Measurements from ENCODE around the gene TRMT11. TPM values are rescaled to one million over a fixed set of nuclear protein-coding genes. Genes with fewer than 3 reads are reported as not detected.
"Not testable (repeated sequence)": the region's sequence is repeated elsewhere in the genome, so short reads cannot be mapped to it uniquely, and the experiment has no call there.

TRMT11 gene
- total and polyA plus RNA-seq, 10 of the 15 experiments (the other 5 are each of a cell fraction or from before 2014, with no cell fraction given), result 34.0 to 81.1 (median 43.7) TPM

DNA sequence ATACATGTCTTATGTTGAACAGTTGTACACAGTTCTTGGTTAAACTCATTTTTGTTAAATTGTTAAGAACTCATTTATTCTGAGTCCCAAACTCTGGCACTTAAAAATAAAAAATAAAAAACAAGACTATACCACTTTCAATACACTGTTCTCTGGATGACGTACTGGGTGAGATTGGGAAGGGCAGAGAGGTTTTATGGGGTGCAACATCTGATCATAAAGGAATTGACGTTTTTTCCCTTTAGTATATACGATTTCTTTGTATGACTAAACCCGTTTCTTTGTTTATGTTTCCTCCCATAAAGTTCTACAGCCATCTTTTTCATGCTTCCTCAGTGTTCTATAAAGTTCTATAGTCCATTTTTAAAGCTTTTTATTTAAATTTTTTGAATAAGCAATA lies 69.1 kb downstream of the TRMT11 start (continued):
- TF ChIP-seq NKRF (conservative IDR thresholded peaks at IDR 0.05) (no peak), EED (IDR thresholded peaks at IDR 0.05; ENCODE audit: low read depth) (no peak), RB1 (IDR thresholded peaks at IDR 0.05; ENCODE audit: borderline replicate concordance) (no peak), EP300 (IDR thresholded peaks at IDR 0.05; ENCODE audit: borderline replicate concordance in 1 of 2, control insufficient read depth in 1 of 2, low read depth in 2 of 2, low read length in 2 of 2) (no peak), TCF7 (IDR thresholded peaks at IDR 0.05; ENCODE audit: borderline replicate concordance) (no peak), LARP7 (IDR thresholded peaks at IDR 0.05) (no peak), YBX1 (IDR thresholded peaks at IDR 0.05) (no peak)

DNA sequence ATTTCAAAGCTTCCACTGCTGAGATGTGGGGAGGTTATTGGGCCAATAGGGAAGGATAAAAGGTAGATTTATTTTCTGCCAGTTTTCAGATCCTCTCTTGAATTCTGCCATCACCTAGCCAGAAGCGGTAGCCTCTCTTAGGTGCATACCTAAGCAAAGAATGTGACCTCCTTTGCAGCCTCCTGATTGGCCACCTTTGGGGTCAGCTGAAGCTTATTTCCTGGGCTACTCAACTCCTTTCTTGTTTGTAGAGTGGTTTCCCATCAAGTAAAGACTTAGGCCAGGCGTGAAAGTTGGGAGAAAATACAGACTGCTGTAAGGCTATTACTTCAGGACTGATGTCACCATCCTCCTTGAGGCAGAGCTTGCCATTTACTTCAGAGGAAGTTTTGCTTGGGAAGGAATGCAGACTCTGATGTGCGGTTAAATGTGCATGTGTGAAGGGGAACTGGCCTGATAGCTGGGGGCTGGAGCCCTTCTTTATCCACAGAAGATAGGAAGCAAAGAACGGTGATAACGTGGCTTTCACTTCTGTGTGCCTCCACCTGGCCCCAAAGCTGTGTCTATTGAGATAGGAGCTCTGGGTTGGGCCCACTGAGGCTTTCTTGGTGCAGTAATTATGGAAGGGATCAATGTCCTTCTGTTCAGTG lies 70.1 kb downstream of the TRMT11 start:
- SMC1A ChIA-PET (ENCODE audit: uncharacterized antibody, unreplicated experiment), result interaction anchor here (0.5 to 1.8 kb wide), 5 partner anchors 8 to 278 kb away, joined by 3 to 4 read pairs (median 3); no protein-coding TSS in a partner anchor
- H3K4me2 ChIP-seq (ENCODE audit: control insufficient read depth, insufficient read depth), result no peak overlapping the region
- no peaks in the 10 kb centered on the region for H3K79me2 ChIP-seq (ENCODE audit: control insufficient read depth, insufficient read depth, low read length)
- POLR2A ChIA-PET, result interaction anchor here (0.6 kb wide), 1 partner anchor 10 kb away, joined by 6 read pairs; no protein-coding TSS in a partner anchor
- H3K4me3 ChIP-seq, result no peak overlapping the region
- H3K9me3 ChIP-seq (replicated peaks; ENCODE audit: control insufficient read depth, insufficient read depth, low read length), result no peaks in the 10 kb centered on the region
- H2AFZ ChIP-seq (ENCODE audit: control insufficient read depth, low read depth, low read length), result no peak overlapping the region
- H3K36me3 ChIP-seq (ENCODE audit: control insufficient read depth in 2 of 2, insufficient read depth in 2 of 2, low read length in 1 of 2), result peaks cover 0 to 3% of the 10 kb centered on the region in 2 experiments; a peak in 2 of 4 replicates
- H3K27ac ChIP-seq (ENCODE audit: control insufficient read depth, insufficient read depth), result no peak overlapping the region
- no peak for TF ChIP-seq SIN3A (IDR thresholded peaks at IDR 0.05; ENCODE audit: low read depth, low read length)
- in situ Hi-C loops (cut with MboI), result no loop called here
- ATAC-seq (no peak), FAIRE-seq (no peak), DNase-seq (ENCODE audit: low read depth, low spot score) (no peak)
- WGBS (ENCODE audit: insufficient coverage, insufficient replicate concordance, low lambda C conversion rate, missing lambda C conversion rate), result 97% methylated on average over 5 of the region's 5 CpGs
- no peaks in the 10 kb centered on the region for H3K4me1 ChIP-seq (ENCODE audit: control insufficient read depth, insufficient read depth, low read length)
- intact Hi-C loops (cut with micrococcal nuclease; ENCODE audit: unreplicated experiment), result no loop called here
- H3K9ac ChIP-seq (ENCODE audit: control insufficient read depth, insufficient read depth, low read length), result no peak overlapping the region
- no TSS peak for BruUV-seq (replicated peaks)
- CTCF ChIA-PET, result interaction anchor here (0.6 to 1.9 kb wide), 3 partner anchors 9 to 61 kb away, joined by 3 to 5 read pairs (median 3); no protein-coding TSS in a partner anchor
- no peaks in the 10 kb centered on the region for H4K20me1 ChIP-seq (ENCODE audit: control insufficient read depth, insufficient read depth)
- RAD21 ChIA-PET (ENCODE audit: unreplicated experiment), result no interaction called here
- no peaks in the 10 kb centered on the region for H3K27me3 ChIP-seq (replicated peaks in 1 of 2; ENCODE audit: control insufficient read depth in 2 of 2, insufficient read depth in 2 of 2, low read length in 1 of 2)

- H3K27me3 ChIP-seq (replicated peaks in 1 of 2; ENCODE audit: control insufficient read depth in 2 of 2, insufficient read depth in 2 of 2, low read length in 1 of 2); RAD21 ChIA-PET (ENCODE audit: unreplicated experiment); H3K27ac ChIP-seq (ENCODE audit: control insufficient read depth, insufficient read depth); H3K9ac ChIP-seq (ENCODE audit: control insufficient read depth, insufficient read depth, low read length); BruUV-seq (replicated peaks); H4K20me1 ChIP-seq (ENCODE audit: control insufficient read depth, insufficient read depth); ATAC-seq; in situ Hi-C loops (cut with MboI); H2AFZ ChIP-seq (ENCODE audit: control insufficient read depth, low read depth, low read length); H3K9me3 ChIP-seq (replicated peaks; ENCODE audit: control insufficient read depth, insufficient read depth, low read length); intact Hi-C loops (cut with micrococcal nuclease; ENCODE audit: unreplicated experiment); CTCF ChIA-PET; H3K4me3 ChIP-seq; H3K4me2 ChIP-seq (ENCODE audit: control insufficient read depth, insufficient read depth); H3K79me2 ChIP-seq (ENCODE audit: control insufficient read depth, insufficient read depth, low read length); FAIRE-seq; H3K36me3 ChIP-seq (ENCODE audit: control insufficient read depth in 2 of 2, insufficient read depth in 2 of 2, low read length in 1 of 2); DNase-seq (ENCODE audit: low read depth, low spot score); H3K4me1 ChIP-seq (ENCODE audit: control insufficient read depth, insufficient read depth, low read length): not testable (repeated sequence)
- SMC1A ChIA-PET (ENCODE audit: uncharacterized antibody, unreplicated experiment), result interaction anchor here (1.8 kb wide), 1 partner anchor 10 kb away, joined by 4 read pairs; no protein-coding TSS in a partner anchor
- 98% methylated on average over 3 of the region's 3 CpGs for WGBS (ENCODE audit: insufficient coverage, insufficient replicate concordance, low lambda C conversion rate, missing lambda C conversion rate)
- POLR2A ChIA-PET, result interaction anchor here (0.7 kb wide), 1 partner anchor 263 kb away, joined by 6 read pairs; no protein-coding TSS in a partner anchor
These were observed 71.7 kb downstream of the TRMT11 start for GRCh38 chr6:126058085-126058484.
